Mucosa of descending colon (tissue), 3 donors: Measurements from ENCODE around the gene ELP5. TPM values are rescaled to one million over a fixed set of nuclear protein-coding genes. Genes with fewer than 3 reads are reported as not detected.
A peak's percentile ranks its signal among the peaks of the same experiment; 100 is the strongest.

Experiments used
- ATAC-seq: fragments of 200-7000 bp; cut with Tn5 transposase; one replicate; pipeline ENCODE4 v1.9.1; 2020; ENCODE audit warnings: mild to moderate bottlenecking, moderate library complexity
- DNase-seq, 3 donors: peaks; one replicate each; pipeline ENCODE4 v3.0.0-alpha.2; 2020
- H3K36me3 ChIP-seq: fragments of 200-600 bp; one replicate; pipeline ENCODE4 v1.8.0; 2021; ENCODE audit warnings: low read depth, mild to moderate bottlenecking
- H3K4me1 ChIP-seq: fragments of 200-600 bp; one replicate; pipeline ENCODE4 v1.8.0; 2021; ENCODE audit warnings: low read depth, mild to moderate bottlenecking
- H3K4me3 ChIP-seq: fragments of 200-600 bp; one replicate; pipeline ENCODE4 v1.8.0; 2021; ENCODE audit warnings: mild to moderate bottlenecking
- H3K9me3 ChIP-seq: fragments of 200-600 bp; one replicate; pipeline ENCODE4 v1.8.0; 2021; ENCODE audit warnings: mild to moderate bottlenecking
- CTCF ChIP-seq: fragments of 200-600 bp; IDR thresholded peaks from one replicate; pipeline ENCODE4 v1.8.0; 2022; ENCODE audit warnings: antibody characterized with exemption, mild to moderate bottlenecking
- intact Hi-C, 2 donors: fragments of 100-400 bp; cut with DNase I in 1 of 2; cut with micrococcal nuclease in 1 of 2; formaldehyde crosslinking; loops; one replicate each; pipeline versions ENCODE4 v1.11.0 to v1.11.1; 2022; cut with DNase I, micrococcal nuclease
- total RNA-seq, 3 donors: library from RNA; stranded (reverse); fragmentation: NEBNext Ultra II Directional in 2 of 3; extraction: Animal tissue kit (Norgen Biotek cat#: 25700) in 2 of 3; gene quantifications; one replicate each; pipeline versions ENCODE4 v1.2.1 to v1.2.4, GENCODE V29; 2021 to 2023
- donor health status: DM: no; HTN: no; CAD: no; lungs with moderate emphysema.
- donor health status: DM: no; HTN: no; CAD: no.
- donor health status: DM: no; HTN: yes; CAD: no.

ELP5 gene
- total RNA-seq, 3 donors from 2014 or later, result 34.9 to 45.6 (median 42.2) TPM

GRCh38 chr17:7217113-7217987 lies 34.7 kb upstream of the ELP5 start:
- Histone ChIP-seq H3K4me1 (peaks cover 52% of the 10 kb centered on the region), H3K4me3 (no peak overlapping the region), H3K9me3 (no peaks in the 10 kb centered on the region), H3K36me3 (no peaks in the 10 kb centered on the region)
- intact Hi-C loops, result no loop called here
- ATAC-seq (no peak), DNase-seq (peak in 1 of 3 donors; percentile 51)
- no peak for TF ChIP-seq CTCF

GRCh38 chr17:7218166-7218565 lies 33.8 kb upstream of the ELP5 start:
- intact Hi-C loops, result no loop called here
- Histone ChIP-seq H3K36me3 (no peaks in the 10 kb centered on the region), H3K9me3 (no peaks in the 10 kb centered on the region), H3K4me1 (peaks cover 52% of the 10 kb centered on the region), H3K4me3 (no peak overlapping the region)
- ATAC-seq (no peak), DNase-seq (no peak)
- no peak for TF ChIP-seq CTCF

GRCh38 chr17:7218758-7219157 lies 33.3 kb upstream of the ELP5 start:
- intact Hi-C loops, result no loop called here
- H3K4me3 ChIP-seq, result no peak overlapping the region
- no peak for TF ChIP-seq CTCF
- ATAC-seq (no peak), DNase-seq (peak in 1 of 3 donors; percentile 42)
- H3K4me1 ChIP-seq, result peaks cover 51% of the 10 kb centered on the region
- no peaks in the 10 kb centered on the region for H3K9me3 ChIP-seq
- H3K36me3 ChIP-seq, result no peaks in the 10 kb centered on the region

GRCh38 chr17:7219229-7219811 lies 32.7 kb upstream of the ELP5 start:
- TF ChIP-seq CTCF, result no peak
- Histone ChIP-seq H3K4me3 (peak overlapping the region; percentile 94), H3K4me1 (peaks cover 45% of the 10 kb centered on the region)

DNA sequence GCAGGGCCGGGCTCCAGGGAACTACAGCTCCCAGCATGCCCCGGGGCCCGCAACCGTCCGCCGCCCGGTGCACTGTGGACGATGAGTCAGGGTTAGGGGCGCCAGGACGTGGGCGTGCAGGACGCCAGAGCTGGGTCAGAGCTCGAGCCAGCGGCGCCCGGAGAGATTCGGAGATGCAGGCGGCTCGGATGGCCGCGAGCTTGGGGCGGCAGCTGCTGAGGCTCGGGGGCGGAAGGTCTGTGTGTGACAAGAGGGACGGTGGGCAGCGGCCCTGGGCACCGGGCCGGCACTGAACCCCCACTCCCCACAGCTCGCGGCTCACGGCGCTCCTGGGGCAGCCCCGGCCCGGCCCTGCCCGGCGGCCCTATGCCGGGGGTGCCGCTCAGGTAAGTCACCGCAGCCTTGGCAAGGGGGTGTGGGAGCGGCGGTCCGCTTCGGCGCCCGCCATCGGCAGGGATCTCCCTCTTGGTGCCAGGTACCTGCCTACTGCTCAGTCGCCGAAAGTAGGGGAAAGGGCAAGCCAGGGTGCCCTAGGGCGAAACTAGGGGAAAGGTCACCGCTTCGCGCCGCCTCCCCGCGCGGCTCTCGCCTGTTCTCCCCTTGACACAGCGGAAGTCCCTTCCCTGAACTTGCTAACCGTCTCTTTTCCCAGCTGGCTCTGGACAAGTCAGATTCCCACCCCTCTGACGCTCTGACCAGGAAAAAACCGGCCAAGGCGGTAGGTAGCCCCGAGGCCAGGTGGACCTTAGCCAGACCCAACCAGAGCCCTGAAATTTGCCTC lies 32.0 kb upstream of the ELP5 start, which contains the start of the genes ACADVL and DLG4:
TSS of gene ACADVL (plus strand) at position 127 of the 781 bp plus-strand sequence. CDS start at position 174, 47 bp downstream.
TSS of gene DLG4 (minus strand) at position 25 of the 781 bp plus-strand sequence.
- Histone ChIP-seq H3K9me3 (no peaks in the 10 kb centered on the region), H3K4me1 (peaks cover 39% of the 10 kb centered on the region), H3K4me3 (peak within 1 kb of the TSS; percentile 94), H3K36me3 (peaks cover 8% of the 10 kb centered on the region)
- ATAC-seq (peak; percentile 82), DNase-seq (peak; percentile 89 to 93 (median 90))
- no peak for TF ChIP-seq CTCF
- intact Hi-C loops, result no loop called here

More at GRCh38 chr17:7219229-7219811, 32.7 kb upstream of the ELP5 start:
- peaks cover 2% of the 10 kb centered on the region for H3K36me3 ChIP-seq
- DNase-seq (no peak), ATAC-seq (no peak)
- intact Hi-C loops, result no loop called here
- no peaks in the 10 kb centered on the region for H3K9me3 ChIP-seq
